K562 (cell line): ENCODE data around the gene TBATA. TPM values are rescaled to one million over a fixed set of nuclear protein-coding genes. Genes with fewer than 3 reads are reported as not detected.

Source experiments
- ATAC-seq: fragments of 200-7000 bp; cut with Tn5 transposase; 3 replicates; pipeline ENCODE4 v1.9.1; 2020; ENCODE audit warnings: moderate library complexity
- BruUV-seq: library from RNA; stranded (reverse); fragments of 400-500 nt; replicated peaks from 2 replicates; lab custom pipeline; 2021; lab: Mats Ljungman, UMichigan
- CTCF ChIA-PET: fragments of 300-600 bp; formaldehyde crosslinking; extraction: SDS; loops from one replicate; lab custom pipeline; 2021; ENCODE audit warnings: low intra/inter-chr PET ratio; lab: Yijun Ruan, JAX
- POLR2A ChIA-PET: fragments of 300-600, 350-650 bp; sonication (Branson Sonifier 250); formaldehyde crosslinking; extraction: SDS; loops from one replicate; lab custom pipeline; 2021; ENCODE audit warnings: antibody characterized with exemption, inconsistent platforms; lab: Yijun Ruan, JAX
- DNase-seq, 4 experiments: peaks; one replicate each; pipeline versions ENCODE4 v3.0.0 to v3.0.0-alpha.2; 2011 to 2018; ENCODE audit warnings: low spot score in 3 of 4, mixed read lengths in 3 of 4; ENCODE audit errors: extremely low read depth in 1 of 4
- FAIRE-seq: peaks from 2 replicates; lab custom pipeline; 2011; peaks lifted over from hg19 to GRCh38; lab: Jason Lieb, UNC
- H2AFZ ChIP-seq: 2 replicates; pipeline ENCODE4 v1.6.0; 2011; ENCODE audit warnings: low read depth, low read length, control low read depth, inconsistent platforms
- H3K27ac ChIP-seq: fragments of 200-600 bp; 3 replicates; pipeline ENCODE4 v1.8.0; 2011; ENCODE audit warnings: low read depth, mild to moderate bottlenecking, control low read depth, inconsistent platforms, low read length, moderate library complexity, mixed read lengths; ENCODE audit errors: extremely low read depth
- H3K27me3 ChIP-seq, 2 experiments: fragments of 300-600 bp in 1 of 2; 2 replicates in 1 of 2; 3 replicates in 1 of 2; pipeline versions ENCODE4 v1.6.0 to v1.8.0; 2011; ENCODE audit warnings: inconsistent platforms in 2 of 2, low read length in 2 of 2, mild to moderate bottlenecking in 1 of 2, mixed read lengths in 1 of 2, moderate library complexity in 1 of 2; ENCODE audit not compliant: control insufficient read depth in 2 of 2, insufficient read depth in 2 of 2
- H3K36me3 ChIP-seq: fragments of 300-600 bp; 3 replicates; pipeline ENCODE4 v1.8.0; 2011; ENCODE audit warnings: mild to moderate bottlenecking, low read length, inconsistent platforms; ENCODE audit not compliant: control insufficient read depth, insufficient read depth
- H3K4me1 ChIP-seq, 2 experiments: fragments of 200-600 bp in 1 of 2; replicated peaks in 1 of 2; 2 replicates in 1 of 2; 3 replicates in 1 of 2; pipeline versions ENCODE4 v1.5.1 to v1.8.0; 2011; ENCODE audit warnings: inconsistent platforms in 2 of 2, low read length in 2 of 2, mild to moderate bottlenecking in 1 of 2, mixed read lengths in 1 of 2, moderate library complexity in 1 of 2; ENCODE audit not compliant: control insufficient read depth in 2 of 2, insufficient read depth in 2 of 2
- H3K4me2 ChIP-seq: 2 replicates; pipeline ENCODE4 v1.6.1; 2011; ENCODE audit warnings: low read length, control low read depth, inconsistent platforms, mixed read lengths; ENCODE audit not compliant: insufficient read depth
- H3K4me3 ChIP-seq: fragments of 200-600 bp; sonication (generic), shearing (Covaris generic); 2 replicates; pipeline ENCODE4 v1.5.1; 2016; ENCODE audit warnings: control low read depth, inconsistent platforms
- H3K79me2 ChIP-seq: fragments of 200-600 bp; 3 replicates; pipeline ENCODE4 v1.8.0; 2011; ENCODE audit warnings: low read length, inconsistent platforms; ENCODE audit not compliant: control insufficient read depth, insufficient read depth
- H3K9ac ChIP-seq, 2 experiments: 2 replicates each; pipeline versions ENCODE4 v1.6.0 to v1.6.1; 2011; ENCODE audit warnings: low read depth in 2 of 2, low read length in 2 of 2, control low read depth in 1 of 2, inconsistent platforms in 1 of 2, mild to moderate bottlenecking in 1 of 2, mixed read lengths in 1 of 2; ENCODE audit not compliant: insufficient read depth in 1 of 2
- H3K9me1 ChIP-seq: one replicate; pipeline ENCODE4 v1.6.0; 2011; ENCODE audit warnings: inconsistent platforms, mild to moderate bottlenecking, low read length, moderate library complexity; ENCODE audit not compliant: control insufficient read depth, insufficient read depth
- H3K9me3 ChIP-seq: replicated peaks from 2 replicates; pipeline ENCODE4 v1.5.1; 2011; ENCODE audit warnings: low read depth, low read length, inconsistent platforms; ENCODE audit not compliant: control insufficient read depth, insufficient read depth
- H4K20me1 ChIP-seq: replicated peaks from 2 replicates; pipeline ENCODE4 v1.6.1; 2011; ENCODE audit warnings: low read length, inconsistent platforms, mixed read lengths; ENCODE audit not compliant: control insufficient read depth, insufficient read depth
- ETV1 ChIP-seq: fragments of 450-650 bp; conservative IDR thresholded peaks from 2 replicates; pipeline ENCODE4 v1.6.1; 2016; ENCODE audit warnings: missing genetic modification characterization, control low read depth, low read depth, missing compliant biosample characterization
- HNRNPH1 ChIP-seq: fragments of 200-400 bp; formaldehyde crosslinking; optimal IDR thresholded peaks from 2 replicates; pipeline ENCODE3; 2017; ENCODE audit warnings: low read depth, mild to moderate bottlenecking, low read length, moderate library complexity
- MCM3 ChIP-seq: fragments of 450-650 bp; IDR thresholded peaks from 2 replicates; pipeline ENCODE4 v1.6.1; 2016
- MEF2A ChIP-seq: IDR thresholded peaks from 2 replicates; pipeline ENCODE4 v1.6.1; 2011; ENCODE audit warnings: low read depth, mild to moderate bottlenecking, low read length, moderate library complexity; ENCODE audit not compliant: control insufficient read depth
- MYNN ChIP-seq, 2 experiments: sonication (generic); formaldehyde crosslinking in 1 of 2; IDR thresholded peaks; 2 replicates each; pipeline versions ENCODE4 v1.5.0 to v1.6.1; 2016 to 2020; ENCODE audit warnings: antibody characterized with exemption in 1 of 2, missing genetic modification reagents in 1 of 2
- POLR2G ChIP-seq: fragments of 200-400 bp; formaldehyde crosslinking; IDR thresholded peaks from 2 replicates; pipeline ENCODE4 v1.6.1; 2017; ENCODE audit warnings: low read depth, mild to moderate bottlenecking, antibody characterized with exemption, low read length, moderate library complexity
- SMAD2 ChIP-seq: fragments of 150-350 bp; IDR thresholded peaks from 2 replicates; pipeline ENCODE4 v1.6.1; 2014; ENCODE audit warnings: low read depth, mild to moderate bottlenecking, low read length
- ZNF239 ChIP-seq: fragments of 250-450 bp; sonication (Bioruptor Pico); IDR thresholded peaks from 2 replicates; pipeline ENCODE4 v1.4.0; 2020; ENCODE audit warnings: mild to moderate bottlenecking
- WGBS: fragments of 100-300 bp; shearing (Covaris generic); methylation state at CpG from one replicate; pipeline ENCODE4 v1.1.6; 2016; ENCODE audit warnings: low coverage, mixed read lengths; ENCODE audit not compliant: insufficient coverage; ENCODE audit errors: missing lambda C conversion rate; 5-methylcytosine and 5-hydroxymethylcytosine counted together
- in situ Hi-C: fragments of 300-500 bp; cut with MboI; formaldehyde crosslinking; loops from 4 replicates; pipeline ENCODE4 v1.15.0; 2018; ENCODE audit warnings: inconsistent platforms, mixed read lengths
- intact Hi-C: fragments of 100-400 bp; cut with micrococcal nuclease; formaldehyde crosslinking; loops from 2 replicates; pipeline ENCODE4 v1.14.2; 2022
- polyA plus RNA-seq, 8 experiments: library from polyadenylated mRNA; depleted of rRNA in 4 of 8; stranded (reverse) in 5 of 8; unstranded in 3 of 8; fragments of >200 nt; fragmentation: Nextera tagmentation in 2 of 8; fragmentation: Illumina TruSeq in 1 of 8; extraction: Ambion mirVana in 2 of 8; extraction: Trizol in 1 of 8; gene quantifications; 2 replicates each; pipeline versions ENCODE4 v1.2.1 to v1.2.3, GENCODE V29; 2011 to 2014; ENCODE audit warnings: inconsistent platforms in 1 of 8, missing spikeins in 1 of 8
- total RNA-seq, 7 experiments: library from RNA; depleted of rRNA in 6 of 7; stranded (reverse); fragments of >200 nt in 6 of 7; fragmentation: Illumina TruSeq in 2 of 7; extraction: Trizol in 2 of 7; gene quantifications; 2 replicates each; pipeline versions ENCODE4 v1.2.1 to v1.2.3, GENCODE V29; 2011 to 2021; ENCODE audit warnings: low replicate concordance in 1 of 7
- TF ChIP-seq, protein P1 (sequence below): fragments of 450-650 bp; formaldehyde crosslinking; IDR thresholded peaks from 2 replicates; pipeline ENCODE4 v1.4.0; 2020; ENCODE audit warnings: mild to moderate bottlenecking, moderate library complexity

The TBATA gene
- total and polyA plus RNA-seq, 9 of the 15 experiments (the other 6 are each of a cell fraction or from before 2014, with no cell fraction given) = not detected

DNA sequence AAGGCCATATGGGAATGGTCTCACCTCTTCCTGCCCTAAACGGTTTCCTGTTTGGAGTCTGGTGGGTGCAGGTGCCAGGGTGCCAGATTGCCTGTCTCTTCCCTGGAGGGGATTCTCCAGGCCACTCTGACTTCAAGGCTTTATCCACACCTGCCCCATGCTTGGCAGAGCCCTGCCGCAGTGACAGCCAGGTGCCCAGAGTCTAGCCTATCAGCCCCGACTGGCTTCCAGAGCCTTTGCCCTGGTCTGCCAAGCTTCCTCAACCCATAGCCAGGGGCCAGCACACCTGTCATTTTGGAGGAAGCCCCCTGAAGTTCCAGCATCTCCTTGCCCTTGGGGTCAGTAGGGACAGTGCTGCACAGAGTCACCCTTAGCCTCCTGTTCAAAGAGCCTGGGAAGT is 21.6 kb downstream of the TBATA start:
- Histone ChIP-seq H3K9ac (0 out of 4 replicates have a peak overlapping the region, but pooled peaks of 1 of the 2 experiments have one; percentile 30), H2AFZ (no peak overlapping the region), H3K4me2 (no peak overlapping the region), H3K4me1 (peaks cover 12 to 13% of the 10 kb centered on the region in 2 experiments; a peak in 4 of 5 replicates), H3K9me3 (peaks cover 11% of the 10 kb centered on the region), H3K27me3 (no peaks in the 10 kb centered on the region), H3K79me2 (no peaks in the 10 kb centered on the region), H4K20me1 (no peaks in the 10 kb centered on the region), H3K4me3 (no peak overlapping the region), H3K27ac (no peak overlapping the region), H3K9me1 (no peaks in the 10 kb centered on the region), H3K36me3 (peaks cover 28% of the 10 kb centered on the region)
- 46% methylated on average over 3 of the region's 3 CpGs for WGBS
- CTCF ChIA-PET = no interaction called here
- intact Hi-C loops (no loop called here), in situ Hi-C loops (loop anchor here (5.0 kb wide), 1 partner anchor 211 kb away; no protein-coding TSS in a partner anchor)
- POLR2A ChIA-PET = interaction anchor here (0.7 kb wide), 1 partner anchor 10 kb away, joined by 3 read pairs; no protein-coding TSS in a partner anchor
- no TSS peak for BruUV-seq
- ATAC-seq = no peak
- FAIRE-seq = no peak
- TF ChIP-seq MYNN (IDR thresholded peaks at IDR 0.05) = no peak
- TF ChIP-seq MYNN (CRISPR knock-in tag; IDR thresholded peaks at IDR 0.05) = 0 out of 2 replicates have a peak, but pooled peaks have one; percentile 41
- TF ChIP-seq SMAD2 = no peak
- no peak for TF ChIP-seq ETV1 (tag)
- no peak for TF ChIP-seq MEF2A
- TF ChIP-seq ZNF239 (CRISPR knock-in tag) = no peak
- TF ChIP-seq MCM3 = no peak
- TF ChIP-seq HNRNPH1 = no peak
- TF ChIP-seq POLR2G = peak; percentile 34; the same call in 1 of the 2 replicates
- TF ChIP-seq, protein P1, sequence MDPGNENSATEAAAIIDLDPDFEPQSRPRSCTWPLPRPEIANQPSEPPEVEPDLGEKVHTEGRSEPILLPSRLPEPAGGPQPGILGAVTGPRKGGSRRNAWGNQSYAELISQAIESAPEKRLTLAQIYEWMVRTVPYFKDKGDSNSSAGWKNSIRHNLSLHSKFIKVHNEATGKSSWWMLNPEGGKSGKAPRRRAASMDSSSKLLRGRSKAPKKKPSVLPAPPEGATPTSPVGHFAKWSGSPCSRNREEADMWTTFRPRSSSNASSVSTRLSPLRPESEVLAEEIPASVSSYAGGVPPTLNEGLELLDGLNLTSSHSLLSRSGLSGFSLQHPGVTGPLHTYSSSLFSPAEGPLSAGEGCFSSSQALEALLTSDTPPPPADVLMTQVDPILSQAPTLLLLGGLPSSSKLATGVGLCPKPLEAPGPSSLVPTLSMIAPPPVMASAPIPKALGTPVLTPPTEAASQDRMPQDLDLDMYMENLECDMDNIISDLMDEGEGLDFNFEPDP = no peak
- no peak for DNase-seq
